Thoracic aorta (tissue), 2 donors: ENCODE data around the gene OIT3. TPM values are rescaled to one million over a fixed set of nuclear protein-coding genes. Genes with fewer than 3 reads are reported as not detected.

Experiments used
- ATAC-seq: fragments of 150-250 bp; one replicate; pipeline ENCODE4 v1.8.0; 2017; ENCODE audit warnings: low read depth; ENCODE audit not compliant: insufficient number of reproducible peaks, low FRiP score
- DNase-seq: peaks from one replicate; pipeline ENCODE4 v3.0.0-alpha.2; 2020; ENCODE audit warnings: low spot score
- H3K27ac ChIP-seq, 2 donors: fragments of 200-600 bp; sonication (generic); 1 replicate in 1 of 2; 2 replicates in 1 of 2; pipeline ENCODE4 v1.5.1; 2016; ENCODE audit warnings: mild to moderate bottlenecking in 2 of 2, moderate library complexity in 2 of 2
- H3K27me3 ChIP-seq: fragments of 200-600 bp; sonication (generic); replicated peaks from 2 replicates; pipeline ENCODE4 v1.6.0; 2016; ENCODE audit warnings: mild to moderate bottlenecking; ENCODE audit not compliant: insufficient read depth
- H3K36me3 ChIP-seq: fragments of 200-600 bp; sonication (generic); one replicate; pipeline ENCODE4 v1.5.1; 2016
- H3K4me1 ChIP-seq, 2 donors: fragments of 200-600 bp; sonication (generic); 1 replicate in 1 of 2; 2 replicates in 1 of 2; pipeline versions ENCODE4 v1.5.1 to v1.6.0; 2016; ENCODE audit warnings: low read depth in 2 of 2, mild to moderate bottlenecking in 1 of 2; ENCODE audit not compliant: control insufficient read depth in 1 of 2
- H3K4me3 ChIP-seq: fragments of 200-600 bp; sonication (generic); 2 replicates; pipeline ENCODE4 v1.5.1; 2016; ENCODE audit warnings: mild to moderate bottlenecking
- H3K9me3 ChIP-seq: fragments of 200-600 bp; sonication (generic); 2 replicates; pipeline ENCODE4 v1.5.1; 2016
- CTCF ChIP-seq: fragments of 200-600 bp; sonication (generic); IDR thresholded peaks from one replicate; pipeline ENCODE4 v1.5.1; 2019; ENCODE audit warnings: antibody characterized with exemption
- total RNA-seq, 2 donors: library from RNA; depleted of rRNA; stranded (reverse); fragments of >200 nt; gene quantifications; one replicate each; pipeline versions ENCODE4 v1.1.0 to v1.2.3, GENCODE V29; 2016

OIT3 gene
- total RNA-seq, 2 donors from 2014 or later, result not detected

- H3K9me3 ChIP-seq, result peaks cover 38% of the 10 kb centered on the region
- ATAC-seq (no peak), DNase-seq (no peak)
- H3K27me3 ChIP-seq, result no peaks in the 10 kb centered on the region
- H3K4me3 ChIP-seq, result no peak overlapping the region
- H3K4me1 ChIP-seq, result no peaks in the 10 kb centered on the region
- TF ChIP-seq CTCF, result no peak
- H3K27ac ChIP-seq, result no peak overlapping the region
- no peaks in the 10 kb centered on the region for H3K36me3 ChIP-seq
These were observed 86.2 kb downstream of the OIT3 start for GRCh38 chr10:72979709-72980108.

- no peak for ATAC-seq
These were observed 86.8 kb downstream of the OIT3 start for GRCh38 chr10:72980348-72980747.

GRCh38 chr10:72981028-72981881 lies 87.7 kb downstream of the OIT3 start:
- ATAC-seq (no peak), DNase-seq (no peak)
- H3K36me3 ChIP-seq, result no peaks in the 10 kb centered on the region
- H3K27ac ChIP-seq, result no peak overlapping the region
- TF ChIP-seq CTCF, result no peak
- no peak overlapping the region for H3K4me3 ChIP-seq
- peaks cover 30% of the 10 kb centered on the region for H3K9me3 ChIP-seq
- no peaks in the 10 kb centered on the region for H3K27me3 ChIP-seq
- no peaks in the 10 kb centered on the region for H3K4me1 ChIP-seq

More at GRCh38 chr10:72980348-72980747, 86.8 kb downstream of the OIT3 start:
- no peaks in the 10 kb centered on the region for H3K4me1 ChIP-seq
- no peak for DNase-seq
- no peak for TF ChIP-seq CTCF
- peaks cover 34% of the 10 kb centered on the region for H3K9me3 ChIP-seq
- H3K36me3 ChIP-seq, result no peaks in the 10 kb centered on the region
- no peak overlapping the region for H3K4me3 ChIP-seq
- H3K27ac ChIP-seq, result no peak overlapping the region
- no peaks in the 10 kb centered on the region for H3K27me3 ChIP-seq

GRCh38 chr10:72981882-72982529 lies 88.5 kb downstream of the OIT3 start:
- Histone ChIP-seq H3K4me3 (no peak overlapping the region), H3K9me3 (peaks cover 25% of the 10 kb centered on the region), H3K4me1 (no peaks in the 10 kb centered on the region), H3K27me3 (no peaks in the 10 kb centered on the region), H3K36me3 (no peaks in the 10 kb centered on the region), H3K27ac (no peak overlapping the region)
- DNase-seq (no peak), ATAC-seq (no peak)
- TF ChIP-seq CTCF, result no peak

Other genes with a start within 250 kb of the OIT3 start
- gene MCU, start 201.6 kb upstream of the OIT3 start, total RNA-seq, result 10 to 100 TPM; 15.0 to 24.6 TPM
- gene PLA2G12B, start 61.1 kb downstream of the OIT3 start, total RNA-seq, result not detected
- gene P4HA1, start 203.1 kb downstream of the OIT3 start, total RNA-seq, result 10 to 100 TPM; 24.4 to 37.0 TPM
- under 1 TPM; 0.56 to 0.68 TPM for gene NUDT13, start 216.7 kb downstream of the OIT3 start, total RNA-seq